CD4-positive, alpha-beta memory T cell (primary cell): ENCODE measurements around the gene TPCN1. TPM values are rescaled to one million over a fixed set of nuclear protein-coding genes. Genes with fewer than 3 reads are reported as not detected.

Experiments used
- CTCF ChIA-PET: fragments of 350-600 bp; sonication (Branson Sonifier 250); formaldehyde crosslinking; loops from one replicate; lab custom pipeline; 2021; ENCODE audit warnings: inconsistent platforms; ENCODE audit not compliant: partially characterized antibody; lab: Charles Lee
- POLR2A ChIA-PET: fragments of 350-600 bp; sonication (Branson Sonifier 250); formaldehyde crosslinking; loops from one replicate; lab custom pipeline; 2021; ENCODE audit not compliant: partially characterized antibody; lab: Charles Lee
- DNase-seq, 5 donors: peaks; one replicate each; pipeline versions ENCODE4 v3.0.0 to v3.0.0-alpha.2; 2020 to 2022; ENCODE audit warnings: mixed read lengths in 1 of 5
- H3K27ac ChIP-seq: one replicate; pipeline ENCODE4 v1.7.0; 2013; ENCODE audit warnings: low read depth, low read length
- H3K27me3 ChIP-seq: 2 replicates; pipeline ENCODE4 v1.7.0; 2013; ENCODE audit warnings: mild to moderate bottlenecking, low read length, moderate library complexity; ENCODE audit not compliant: insufficient read depth
- H3K36me3 ChIP-seq: 2 replicates; pipeline ENCODE4 v1.7.0; 2013; ENCODE audit warnings: mild to moderate bottlenecking, low read length, moderate library complexity; ENCODE audit not compliant: insufficient read depth
- H3K4me1 ChIP-seq: 2 replicates; pipeline ENCODE4 v1.7.0; 2013; ENCODE audit warnings: mild to moderate bottlenecking, low read length, moderate library complexity; ENCODE audit not compliant: insufficient read depth
- H3K4me3 ChIP-seq, 2 donors: one replicate each; pipeline ENCODE4 v1.7.0; 2013; ENCODE audit warnings: low read length in 2 of 2, mild to moderate bottlenecking in 1 of 2
- H3K9me3 ChIP-seq, 2 donors: one replicate each; pipeline ENCODE4 v1.7.0; 2013; ENCODE audit warnings: low read length in 2 of 2, control low read depth in 1 of 2; ENCODE audit not compliant: control insufficient read depth in 1 of 2
- H3K27ac Mint-ChIP-seq, 7 donors: one replicate each; pipeline ENCODE4 v1.8.0; 2020 to 2021; ENCODE audit warnings: mixed read lengths in 7 of 7, mild to moderate bottlenecking in 6 of 7, inconsistent platforms in 3 of 7, moderate library complexity in 3 of 7
- H3K27me3 Mint-ChIP-seq, 2 donors: one replicate each; pipeline ENCODE4 v1.8.0; 2020 to 2021; ENCODE audit warnings: mixed read lengths in 2 of 2
- H3K36me3 Mint-ChIP-seq, 2 donors: one replicate each; pipeline ENCODE4 v1.8.0; 2020 to 2021; ENCODE audit warnings: mixed read lengths in 2 of 2, inconsistent platforms in 1 of 2, mild to moderate bottlenecking in 1 of 2
- H3K4me1 Mint-ChIP-seq, 4 donors: one replicate each; pipeline ENCODE4 v1.8.0; 2020 to 2021; ENCODE audit warnings: mixed read lengths in 4 of 4, mild to moderate bottlenecking in 1 of 4
- H3K4me3 Mint-ChIP-seq, 8 donors: one replicate each; pipeline ENCODE4 v1.8.0; 2020 to 2021; ENCODE audit warnings: mixed read lengths in 8 of 8, mild to moderate bottlenecking in 7 of 8, moderate library complexity in 6 of 8, inconsistent platforms in 3 of 8
- H3K9me3 Mint-ChIP-seq, 8 donors: one replicate each; pipeline ENCODE4 v1.8.0; 2020 to 2021; ENCODE audit warnings: mixed read lengths in 8 of 8, mild to moderate bottlenecking in 5 of 8, inconsistent platforms in 3 of 8, moderate library complexity in 1 of 8
- intact Hi-C: fragments of 100-400 bp; cut with micrococcal nuclease; formaldehyde crosslinking; loops from one replicate; pipeline ENCODE4 v1.15.1; 2023
- polyA plus RNA-seq, 2 donors: library from polyadenylated mRNA; unstranded; fragments of 300-500 nt; fragmentation: Illumina TruSeq; gene quantifications; one replicate each; pipeline ENCODE4 v1.2.3, GENCODE V29; 2021
- total RNA-seq, 2 experiments: library from RNA; stranded (reverse); gene quantifications; one replicate each; pipeline ENCODE4 v1.2.3, GENCODE V29; 2021

The TPCN1 gene
- total and polyA plus RNA-seq, 4 experiments from 2014 or later: 8.5 to 94.2 (median 49.9) TPM

GRCh38 chr12:113234483-113234882, 13.2 kb downstream of the TPCN1 start:
- no peak overlapping the region for H3K4me3 Mint-ChIP-seq
- no peaks in the 10 kb centered on the region for H3K27me3 Mint-ChIP-seq
- H3K27me3 ChIP-seq: no peaks in the 10 kb centered on the region
- ChIA-PET POLR2A (no interaction called here), CTCF (interaction anchor here (1.9 kb wide), 1 partner anchor 92 kb away, joined by 4 read pairs; no protein-coding TSS in a partner anchor)
- H3K9me3 Mint-ChIP-seq: no peaks in the 10 kb centered on the region
- no peaks in the 10 kb centered on the region for H3K9me3 ChIP-seq
- peak overlapping the region in 1 of 7 donors; percentile 60 for H3K27ac Mint-ChIP-seq
- H3K27ac ChIP-seq: no peak overlapping the region
- DNase-seq: no peak
- H3K36me3 ChIP-seq: peaks cover 7% of the 10 kb centered on the region
- peaks cover 48% of the 10 kb centered on the region for H3K4me1 ChIP-seq
- peaks cover 25 to 54% (median 30%) of the 10 kb centered on the region in 4 donors for H3K4me1 Mint-ChIP-seq
- H3K4me3 ChIP-seq: no peak overlapping the region
- H3K36me3 Mint-ChIP-seq: peaks cover 36 to 37% of the 10 kb centered on the region in 2 donors
- intact Hi-C loops: no loop called here

GRCh38 chr12:113235976-113236375, 14.7 kb downstream of the TPCN1 start:
- H3K27ac ChIP-seq: no peak overlapping the region
- Mint-ChIP-seq H3K4me3 (no peak overlapping the region), H3K27ac (peak overlapping the region in 2 of 7 donors; percentile 4 to 72), H3K9me3 (no peaks in the 10 kb centered on the region), H3K4me1 (peaks cover 19 to 48% (median 22%) of the 10 kb centered on the region in 4 donors), H3K36me3 (peaks cover 38 to 39% of the 10 kb centered on the region in 2 donors), H3K27me3 (no peaks in the 10 kb centered on the region)
- POLR2A ChIA-PET: interaction anchor here (0.7 to 1.3 kb wide), 2 partner anchors 11 to 12 kb away, joined by 4 read pairs; no protein-coding TSS in a partner anchor
- intact Hi-C loops: no loop called here
- CTCF ChIA-PET: interaction anchor here (1.6 kb wide), 1 partner anchor 13 kb away, joined by 7 read pairs; no protein-coding TSS in a partner anchor
- DNase-seq: no peak
- H3K4me3 ChIP-seq: no peak overlapping the region
- no peaks in the 10 kb centered on the region for H3K9me3 ChIP-seq
- H3K27me3 ChIP-seq: no peaks in the 10 kb centered on the region
- H3K4me1 ChIP-seq: peaks cover 33% of the 10 kb centered on the region
- H3K36me3 ChIP-seq: peaks cover 9% of the 10 kb centered on the region

DNA sequence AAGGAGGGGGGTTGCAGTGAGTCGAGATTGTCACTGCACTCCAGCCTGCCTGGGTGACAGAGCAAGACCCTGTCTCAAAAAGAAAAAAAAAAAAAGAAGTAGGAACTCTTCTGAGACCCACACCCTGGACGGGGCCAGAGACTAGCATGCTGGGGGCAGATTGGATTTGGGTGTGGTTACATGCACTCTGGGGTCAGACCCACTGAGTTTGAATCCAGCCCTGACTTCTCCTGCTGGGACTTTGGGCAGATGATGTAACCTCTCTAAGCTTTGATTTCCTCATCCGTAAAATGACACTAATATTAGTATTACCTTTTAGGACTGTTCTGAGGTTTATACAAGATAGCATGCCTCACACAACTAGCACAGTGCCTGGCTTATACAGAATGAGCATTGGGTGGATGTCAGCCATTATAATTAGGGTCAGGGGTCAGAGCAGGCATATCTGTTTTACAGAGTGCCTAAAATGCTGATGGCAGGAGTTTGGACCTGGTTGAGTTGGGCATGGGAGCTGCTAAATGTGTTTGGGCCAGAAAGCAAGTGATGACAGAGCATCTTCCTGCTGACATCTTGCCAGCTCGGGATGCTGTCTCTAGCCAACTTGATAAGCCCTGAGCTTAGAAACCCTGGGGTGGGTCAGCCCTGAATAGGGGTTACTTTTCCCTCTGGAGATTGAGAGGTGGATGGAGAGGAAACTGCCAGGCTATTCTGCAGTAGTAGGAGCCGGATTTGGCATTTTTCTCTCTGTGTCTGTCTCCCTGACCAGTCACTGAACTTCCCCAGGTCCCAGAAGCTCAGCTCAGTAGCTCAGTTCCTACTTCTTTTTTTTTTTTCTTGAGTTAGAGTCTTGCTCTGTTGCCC, 15.5 kb downstream of the TPCN1 start:
- Mint-ChIP-seq H3K27ac (peak overlapping the region in 1 of 7 donors; percentile 72), H3K27me3 (no peaks in the 10 kb centered on the region), H3K9me3 (no peaks in the 10 kb centered on the region), H3K4me1 (peaks cover 20 to 49% (median 23%) of the 10 kb centered on the region in 4 donors), H3K36me3 (peaks cover 36 to 38% of the 10 kb centered on the region in 2 donors), H3K4me3 (peak overlapping the region in 1 of 8 donors; percentile 11)
- intact Hi-C loops: no loop called here
- POLR2A ChIA-PET: no interaction called here
- CTCF ChIA-PET: interaction anchor here (0.9 to 1.6 kb wide), 2 partner anchors 14 to 61 kb away, joined by 3 to 7 read pairs; no protein-coding TSS in a partner anchor
- Histone ChIP-seq H3K4me3 (no peak overlapping the region), H3K27me3 (no peaks in the 10 kb centered on the region), H3K27ac (no peak overlapping the region), H3K36me3 (peaks cover 9% of the 10 kb centered on the region), H3K4me1 (peaks cover 26% of the 10 kb centered on the region), H3K9me3 (no peaks in the 10 kb centered on the region)
- no peak for DNase-seq

GRCh38 chr12:113237748-113238147, 16.5 kb downstream of the TPCN1 start:
- Mint-ChIP-seq H3K9me3 (no peaks in the 10 kb centered on the region), H3K27me3 (no peaks in the 10 kb centered on the region), H3K4me3 (no peak overlapping the region), H3K36me3 (peaks cover 38 to 39% of the 10 kb centered on the region in 2 donors), H3K4me1 (peaks cover 15 to 41% (median 21%) of the 10 kb centered on the region in 4 donors), H3K27ac (peak overlapping the region in 2 of 7 donors; percentile 24 to 42)
- Histone ChIP-seq H3K9me3 (no peaks in the 10 kb centered on the region), H3K4me1 (peaks cover 16% of the 10 kb centered on the region), H3K27ac (no peak overlapping the region), H3K27me3 (no peaks in the 10 kb centered on the region), H3K4me3 (no peak overlapping the region), H3K36me3 (peaks cover 17% of the 10 kb centered on the region)
- no peak for DNase-seq
- POLR2A ChIA-PET: no interaction called here
- intact Hi-C loops: no loop called here
- CTCF ChIA-PET: no interaction called here

DNA sequence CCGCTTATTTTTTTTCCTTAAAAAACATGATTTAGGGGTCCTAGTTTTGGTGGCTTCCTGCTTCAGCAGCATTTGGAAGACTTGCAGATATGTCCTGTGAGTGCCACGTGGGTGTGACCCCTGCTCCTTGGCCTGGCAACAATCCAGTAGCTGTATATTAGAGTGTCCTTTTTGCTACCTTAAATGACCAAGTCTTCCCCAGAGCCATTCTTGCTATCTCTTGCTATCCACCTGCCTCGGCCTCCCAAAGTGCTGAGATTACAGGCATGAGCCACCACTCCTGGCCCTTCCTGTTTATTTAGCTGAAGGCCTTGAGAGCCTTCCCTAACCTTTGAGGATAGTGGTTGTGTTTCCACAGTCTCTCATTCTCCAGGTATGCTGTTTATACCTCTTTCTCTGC, 17.0 kb downstream of the TPCN1 start:
- no peak for DNase-seq
- Histone ChIP-seq H3K27ac (no peak overlapping the region), H3K4me1 (peaks cover 11% of the 10 kb centered on the region), H3K36me3 (peaks cover 17% of the 10 kb centered on the region), H3K9me3 (no peaks in the 10 kb centered on the region), H3K27me3 (no peaks in the 10 kb centered on the region), H3K4me3 (no peak overlapping the region)
- no peaks in the 10 kb centered on the region for H3K9me3 Mint-ChIP-seq
- peaks cover 36 to 37% of the 10 kb centered on the region in 2 donors for H3K36me3 Mint-ChIP-seq
- ChIA-PET POLR2A (no interaction called here), CTCF (interaction anchor here (1.2 kb wide), 1 partner anchor 65 kb away, joined by 3 read pairs; no protein-coding TSS in a partner anchor)
- no peak overlapping the region for H3K27ac Mint-ChIP-seq
- H3K27me3 Mint-ChIP-seq: no peaks in the 10 kb centered on the region
- H3K4me3 Mint-ChIP-seq: no peak overlapping the region
- peaks cover 11 to 35% (median 17%) of the 10 kb centered on the region in 4 donors for H3K4me1 Mint-ChIP-seq
- intact Hi-C loops: no loop called here

DNA sequence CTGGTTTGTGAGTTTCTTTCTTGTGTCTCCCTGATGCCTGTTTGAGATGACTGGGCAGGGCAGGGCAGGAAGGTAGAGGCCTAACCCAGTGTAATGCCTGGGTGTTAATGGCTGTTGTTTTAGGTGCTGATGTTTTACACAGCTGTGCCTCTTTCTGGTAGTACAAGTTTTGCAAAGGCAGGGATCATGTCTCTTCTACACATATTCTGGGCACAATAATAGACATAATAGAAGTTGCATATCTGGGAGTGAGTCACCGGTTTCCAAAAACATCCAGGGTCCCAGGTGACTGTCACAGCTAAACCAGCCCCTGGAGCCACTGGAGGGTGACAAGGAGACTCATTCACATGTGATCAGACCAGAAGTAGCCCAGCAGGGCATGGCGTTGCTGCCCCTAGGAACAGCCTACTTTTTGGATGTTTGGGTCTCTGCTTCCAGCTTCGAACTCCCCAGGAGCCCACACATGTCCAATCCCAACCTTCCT, 18.1 kb downstream of the TPCN1 start:
- POLR2A ChIA-PET: interaction anchor here (0.6 kb wide), 1 partner anchor 33 kb away, joined by 3 read pairs; no protein-coding TSS in a partner anchor
- H3K4me1 ChIP-seq: peaks cover 3% of the 10 kb centered on the region

More for the DNA sequence above, 18.1 kb downstream of the TPCN1 start:
- Histone ChIP-seq H3K36me3 (peaks cover 17% of the 10 kb centered on the region), H3K4me3 (no peak overlapping the region), H3K9me3 (no peaks in the 10 kb centered on the region), H3K27ac (no peak overlapping the region), H3K27me3 (no peaks in the 10 kb centered on the region)
- CTCF ChIA-PET: interaction anchor here (0.9 to 1.2 kb wide), 2 partner anchors 9 to 66 kb away, joined by 3 read pairs; no protein-coding TSS in a partner anchor
- peaks cover 34% of the 10 kb centered on the region in 2 donors for H3K36me3 Mint-ChIP-seq
- peaks cover 9 to 28% (median 15%) of the 10 kb centered on the region in 4 donors for H3K4me1 Mint-ChIP-seq
- H3K27me3 Mint-ChIP-seq: no peaks in the 10 kb centered on the region
- H3K9me3 Mint-ChIP-seq: no peaks in the 10 kb centered on the region
- H3K27ac Mint-ChIP-seq: peak overlapping the region in 3 of 7 donors; percentile 36 to 75 (median 52)
- no peak overlapping the region for H3K4me3 Mint-ChIP-seq
- intact Hi-C loops: no loop called here
- no peak for DNase-seq
